GM12872 (cell line): ENCODE results near the gene SPRYD4.

ENCODE experiments used
- CTCF ChIP-seq: IDR thresholded peaks from 3 replicates; pipeline ENCODE4 v1.5.1; 2011; ENCODE audit warnings: low read depth, mild to moderate bottlenecking, low read length, moderate library complexity; ENCODE audit not compliant: insufficient read depth

SPRYD4 gene

GRCh38 chr12:56461235-56462159 lies 6.9 kb upstream of the SPRYD4 start:
- TF ChIP-seq CTCF = no peak

- TF ChIP-seq CTCF = no peak
Measured at GRCh38 chr12:56462565-56462964, 5.8 kb upstream of the SPRYD4 start.

DNA sequence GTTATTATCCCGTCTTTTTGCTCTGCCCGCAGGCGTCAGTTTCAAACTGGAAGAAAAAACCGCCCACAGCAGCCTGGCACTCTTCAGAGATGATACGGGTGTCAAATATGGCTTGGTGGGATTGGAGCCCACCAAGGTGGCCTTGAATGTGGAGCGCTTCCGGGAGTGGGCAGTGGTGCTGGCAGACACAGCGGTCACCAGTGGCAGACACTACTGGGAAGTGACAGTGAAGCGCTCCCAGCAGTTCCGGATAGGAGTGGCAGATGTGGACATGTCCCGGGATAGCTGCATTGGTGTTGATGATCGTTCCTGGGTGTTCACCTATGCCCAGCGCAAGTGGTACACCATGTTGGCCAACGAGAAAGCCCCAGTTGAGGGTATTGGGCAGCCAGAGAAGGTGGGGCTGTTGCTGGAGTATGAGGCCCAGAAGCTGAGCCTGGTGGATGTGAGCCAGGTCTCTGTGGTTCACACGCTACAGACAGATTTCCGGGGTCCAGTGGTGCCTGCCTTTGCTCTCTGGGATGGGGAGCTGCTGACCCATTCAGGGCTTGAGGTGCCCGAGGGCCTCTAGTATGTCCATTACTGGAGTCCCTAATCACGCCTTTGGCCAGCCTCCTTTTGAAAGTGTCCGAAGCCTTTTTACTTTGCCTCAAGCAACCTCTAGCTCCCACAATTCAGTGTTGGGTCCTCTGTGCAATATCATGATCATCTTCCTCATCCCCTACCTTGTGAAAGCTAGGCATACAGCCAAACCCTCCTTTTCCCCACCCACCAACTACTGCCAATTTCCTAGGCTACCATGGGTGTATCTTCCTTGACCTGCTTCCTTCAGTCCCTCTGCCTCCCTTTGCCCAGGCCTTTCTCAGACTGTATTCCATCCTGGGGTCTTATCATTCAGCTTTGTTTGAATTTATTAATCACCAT lies 891 bp downstream of the SPRYD4 start:
- no peak for TF ChIP-seq CTCF

DNA sequence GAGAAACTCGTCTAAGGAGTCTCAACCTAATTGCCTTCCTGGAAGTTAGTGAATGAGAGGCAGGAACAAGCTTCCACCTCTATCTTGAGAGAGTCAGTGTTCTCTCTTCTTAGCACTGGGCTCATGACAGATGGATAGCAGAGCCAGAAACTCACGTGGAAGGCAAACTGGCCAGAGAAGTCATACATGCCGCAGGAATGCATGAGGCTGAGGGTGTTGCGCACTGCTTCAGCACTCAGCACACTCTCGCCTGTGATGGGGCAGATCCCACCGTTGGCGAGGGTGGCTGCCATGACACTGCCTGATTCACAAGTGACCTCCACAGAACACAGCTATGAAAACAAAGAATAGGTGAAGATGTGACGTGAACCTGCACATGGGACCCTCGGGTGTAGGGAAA lies 6.0 kb downstream of the SPRYD4 start:
- TF ChIP-seq CTCF = no peak

DNA sequence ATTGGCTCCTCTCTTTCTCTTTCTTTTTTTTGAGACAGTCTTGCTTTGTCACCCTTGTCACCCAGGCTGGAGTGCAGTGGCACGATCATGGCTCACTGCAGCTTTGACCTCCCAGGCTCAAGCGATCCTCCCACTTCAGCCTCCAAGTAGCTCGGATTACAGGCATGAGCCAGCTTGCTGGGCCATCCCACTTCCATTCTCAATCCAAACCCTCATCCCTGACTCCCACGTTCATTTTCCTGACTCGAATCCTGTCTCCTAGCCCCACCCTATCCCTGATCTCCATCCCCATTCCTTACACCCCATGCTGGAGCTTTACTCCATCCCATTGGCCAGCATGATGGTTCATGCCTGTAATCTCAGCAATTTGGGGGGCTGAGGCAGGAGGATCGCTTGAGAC lies 7.8 kb downstream of the SPRYD4 start:
- TF ChIP-seq CTCF = no peak

DNA sequence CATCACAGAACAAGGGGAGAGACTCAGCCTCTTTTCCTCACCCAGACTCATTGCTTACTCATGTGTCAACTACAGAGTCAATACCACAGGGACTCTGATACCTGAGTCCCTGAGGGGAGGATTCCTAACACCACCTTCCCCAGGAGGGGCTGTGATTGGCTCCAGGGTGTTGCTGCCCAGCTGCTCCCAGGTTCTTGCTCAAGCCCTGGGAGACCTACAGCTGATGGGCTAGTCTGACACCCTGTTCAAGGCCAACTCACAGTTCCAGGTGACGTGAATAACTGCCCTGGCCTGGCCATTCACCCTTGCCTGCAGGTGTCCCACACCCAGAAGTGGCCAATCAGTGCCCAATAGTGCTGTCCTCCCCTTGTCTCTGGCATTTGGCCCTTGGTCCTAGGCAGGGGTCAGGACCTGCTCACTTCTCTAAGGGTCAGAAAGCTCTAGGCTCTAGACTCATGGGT lies 8.6 kb downstream of the SPRYD4 start:
- TF ChIP-seq CTCF = no peak

GRCh38 chr12:56477521-56478225 lies 9.3 kb downstream of the SPRYD4 start:
- no peak for TF ChIP-seq CTCF
